ENCODE data around the gene MYH6.
"Not testable (repeated sequence)": the region's sequence is repeated elsewhere in the genome, so short reads cannot be mapped to it uniquely, and the experiment has no call there.

MYH6 gene

DNA sequence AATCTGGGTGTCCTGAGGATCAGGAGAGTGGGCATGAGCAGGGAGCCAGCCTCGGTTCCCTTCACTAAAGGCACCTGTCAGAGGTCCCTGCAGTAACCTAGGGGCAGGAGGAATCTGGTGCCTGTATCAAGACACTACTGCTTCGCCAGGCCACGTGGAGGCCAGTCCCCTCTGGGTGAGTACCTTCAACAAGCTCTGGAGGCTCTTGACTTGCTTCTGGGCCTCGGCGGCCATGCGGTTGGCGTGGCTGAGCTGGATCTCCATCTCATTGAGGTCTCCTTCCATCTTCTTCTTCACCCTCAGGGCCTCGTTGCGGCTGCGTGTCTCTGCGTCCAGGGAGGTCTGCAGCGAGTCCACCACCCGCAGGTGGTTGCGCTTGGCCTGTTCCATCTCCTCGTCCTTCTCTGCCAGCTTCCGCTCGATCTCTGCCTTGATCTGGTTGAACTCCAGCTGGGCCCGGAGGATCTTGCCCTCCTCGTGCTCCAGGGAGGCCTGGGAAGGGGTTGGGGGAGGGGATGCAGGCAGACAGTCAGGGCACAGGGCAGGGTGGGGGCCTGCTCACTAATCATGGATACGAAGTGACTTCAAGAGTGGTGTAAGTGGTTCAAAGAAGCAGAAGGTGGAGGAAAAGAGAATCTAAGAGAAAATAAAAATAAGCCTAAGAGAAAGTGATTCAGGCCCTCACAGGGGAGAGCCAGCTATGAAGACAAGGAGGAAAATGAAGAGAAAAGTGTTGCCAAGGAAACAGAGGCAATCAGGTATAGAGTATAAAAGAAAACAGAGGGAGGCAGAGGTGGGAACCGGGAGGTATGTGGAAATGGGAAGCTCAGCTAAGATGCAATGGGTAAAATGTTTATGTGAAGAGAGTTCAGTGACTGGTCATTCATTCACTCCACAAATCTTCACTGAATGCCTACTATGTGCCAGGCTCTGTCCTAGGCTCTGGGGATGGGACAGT, 8.0 kb upstream of the MYH6 start:
- DNase-seq = no peak

DNA sequence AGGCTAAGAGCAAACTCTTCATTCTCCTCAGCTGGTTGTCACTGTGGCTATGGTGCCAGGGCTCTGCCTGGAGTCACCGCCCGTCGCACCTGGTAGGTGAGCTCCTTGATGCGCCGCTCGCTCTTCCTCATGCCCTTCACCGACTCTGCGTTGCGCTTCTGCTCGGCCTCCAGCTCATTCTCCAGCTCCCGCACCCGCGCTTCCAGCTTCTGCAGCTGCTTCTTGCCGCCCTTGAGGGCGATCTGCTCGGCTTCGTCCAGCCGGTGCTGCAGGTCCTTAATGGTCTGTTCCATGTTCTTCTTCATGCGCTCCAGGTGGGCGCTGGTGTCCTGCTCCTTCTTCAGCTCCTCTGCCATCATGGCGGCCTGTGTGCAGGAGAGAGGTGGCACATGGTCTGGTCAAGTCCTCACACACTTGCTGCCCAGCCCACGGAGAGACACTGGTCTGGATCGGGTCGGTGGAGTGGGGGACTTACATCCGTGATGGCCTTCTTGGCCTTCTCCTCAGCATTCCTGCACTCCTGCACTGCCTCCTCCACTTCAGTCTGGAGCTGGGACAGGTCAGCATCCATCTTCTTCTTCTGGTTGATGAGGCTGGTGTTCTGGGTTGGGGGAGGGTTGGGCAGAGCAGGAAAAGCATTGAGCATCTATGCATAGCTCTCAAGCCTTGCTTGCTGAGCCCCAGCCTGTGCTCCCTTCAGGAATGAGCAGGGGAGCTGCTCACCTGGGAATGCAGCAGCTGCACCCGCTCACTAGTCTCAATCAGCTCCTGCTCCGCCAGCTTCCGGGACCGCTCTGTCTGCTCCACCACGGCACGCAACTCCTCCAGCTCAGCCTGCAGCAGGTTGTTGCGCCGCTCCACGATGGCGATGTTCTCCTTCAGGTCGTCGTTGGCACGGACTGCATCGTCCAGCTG, 7.1 kb upstream of the MYH6 start:
- DNase-seq = no peak

GRCh38 chr14:23414254-23414653, 6.2 kb upstream of the MYH6 start:
- no peak for DNase-seq

DNA sequence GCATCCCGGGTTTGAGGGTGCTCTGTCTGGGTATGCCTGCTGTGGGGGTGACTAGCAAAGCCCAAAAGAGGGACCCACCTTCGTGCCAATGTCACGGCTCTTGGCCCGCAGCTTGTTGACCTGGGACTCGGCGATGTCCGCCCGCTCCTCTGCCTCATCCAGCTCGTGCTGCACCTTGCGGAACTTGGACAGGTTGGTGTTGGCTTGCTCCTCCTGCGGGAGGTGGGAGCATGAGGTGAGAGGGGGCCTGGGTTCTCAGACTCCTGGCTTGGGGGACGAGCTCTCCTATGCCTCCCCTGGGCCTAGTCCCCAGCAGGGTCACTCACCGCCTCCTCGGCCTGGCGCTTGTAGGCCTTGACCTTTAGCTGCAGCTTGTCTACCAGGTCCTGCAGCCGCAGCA, 5.6 kb upstream of the MYH6 start:
- DNase-seq = no peak

GRCh38 chr14:23411563-23412525, 3.8 kb upstream of the MYH6 start:
- DNase-seq = no peak

DNA sequence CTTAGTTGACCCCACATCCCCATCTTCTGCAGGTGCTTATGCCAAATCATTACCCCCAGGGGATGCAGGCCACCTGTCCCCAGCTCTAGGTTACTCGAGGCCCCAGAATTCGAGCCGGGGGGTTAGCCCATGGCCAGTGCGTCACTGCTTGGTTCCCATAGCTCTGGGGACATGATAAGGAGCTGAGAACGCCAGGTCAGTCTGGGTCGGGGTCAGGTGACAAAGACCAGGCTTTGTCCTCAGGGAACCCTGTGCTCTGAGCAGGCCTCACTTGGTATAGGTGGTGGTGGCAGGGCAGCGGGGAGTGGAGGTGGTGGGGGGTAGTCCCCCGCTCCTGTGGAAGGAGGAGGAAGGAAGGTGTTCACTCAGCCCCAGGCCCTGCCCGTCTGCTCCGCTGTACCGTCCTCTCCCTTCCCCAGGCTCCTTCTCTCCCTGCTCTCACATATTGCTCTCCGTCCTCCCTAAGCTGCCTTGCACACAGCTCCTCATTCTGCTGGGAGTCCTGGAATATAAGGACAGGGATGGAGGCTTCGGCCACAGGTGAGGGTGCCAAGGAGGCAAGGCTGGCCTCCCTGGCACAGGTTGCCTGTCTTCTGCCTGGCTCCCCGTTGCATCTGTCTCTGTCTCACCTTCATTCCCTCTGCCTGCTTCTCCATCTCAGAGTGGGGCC, 2.0 kb upstream of the MYH6 start:
- no peak for DNase-seq

DNA sequence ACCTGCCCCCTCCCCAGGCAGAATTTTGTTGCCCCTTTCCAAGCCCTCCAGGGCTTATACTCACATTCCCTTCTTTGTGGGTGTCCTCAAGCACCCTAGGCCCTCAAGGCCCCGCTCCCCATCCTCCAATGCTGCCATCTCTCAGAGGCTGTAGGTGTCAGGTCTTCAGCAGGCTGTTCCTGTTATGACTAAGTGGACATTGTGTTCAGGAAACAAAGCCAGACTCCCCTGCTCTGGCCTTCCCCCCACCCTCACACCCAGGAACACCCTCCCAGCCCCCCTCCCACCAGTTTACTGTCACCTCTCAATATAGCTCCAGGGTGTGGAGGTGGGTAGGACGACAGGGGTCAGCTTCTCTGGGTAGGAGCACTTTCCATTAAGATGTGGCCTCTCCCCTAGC, 1.4 kb upstream of the MYH6 start:
- DNase-seq = no peak

DNA sequence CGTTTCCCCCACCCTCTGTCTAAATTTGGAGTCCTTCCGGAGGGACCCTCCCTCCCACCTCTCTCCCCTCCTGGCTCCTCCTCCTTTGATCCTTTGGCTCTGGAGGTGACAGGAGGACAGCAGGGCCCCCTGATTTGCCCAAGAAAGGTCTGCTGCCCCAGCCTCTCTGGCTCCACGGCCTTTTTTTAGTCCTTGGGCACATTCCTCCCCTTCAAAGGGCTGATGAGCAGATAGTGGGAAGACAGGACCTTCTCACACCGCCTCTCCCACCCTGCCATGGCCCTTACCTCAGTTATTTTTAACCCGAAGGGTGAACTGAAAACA, 196 bp upstream of the MYH6 start:
- no peak for DNase-seq

DNA sequence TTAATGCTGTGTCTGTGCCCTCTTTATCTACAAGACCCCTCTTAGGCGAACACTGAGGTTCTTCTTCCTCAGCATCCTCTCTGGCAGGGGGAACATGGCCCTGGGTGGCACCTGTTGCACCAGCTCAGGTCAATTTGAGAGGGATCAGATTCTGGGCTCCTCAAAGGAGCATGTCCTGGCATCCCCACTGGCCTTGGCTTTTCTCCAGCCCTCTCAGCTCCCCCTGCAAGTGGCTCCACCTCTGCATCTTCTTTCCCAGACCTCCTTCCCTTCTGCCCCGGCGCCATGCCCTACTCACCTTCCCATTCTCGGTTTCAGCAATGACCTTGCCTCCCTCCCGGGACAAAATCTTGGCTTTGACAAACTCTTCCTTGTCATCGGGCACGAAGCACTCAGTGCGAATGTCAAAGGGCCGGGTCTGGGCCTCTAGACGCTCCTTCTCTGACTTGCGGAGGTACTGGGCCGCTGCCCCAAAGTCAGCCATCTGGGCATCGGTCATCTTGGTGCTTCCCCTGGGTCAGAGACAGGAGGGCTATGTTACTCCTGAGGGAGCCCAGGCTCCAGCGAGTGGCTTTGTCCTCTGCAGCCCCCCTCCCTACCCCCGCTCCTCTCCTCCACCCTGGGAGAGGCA, 1.2 kb downstream of the MYH6 start:
- DNase-seq = no peak

- peak in 6 of 56 donors; percentile 1 to 23 (median 10) for DNase-seq
Observed at GRCh38 chr14:23406244-23406643, 1.8 kb downstream of the MYH6 start.

- no peak for DNase-seq
Observed at GRCh38 chr14:23405516-23406025, 2.5 kb downstream of the MYH6 start.

DNA sequence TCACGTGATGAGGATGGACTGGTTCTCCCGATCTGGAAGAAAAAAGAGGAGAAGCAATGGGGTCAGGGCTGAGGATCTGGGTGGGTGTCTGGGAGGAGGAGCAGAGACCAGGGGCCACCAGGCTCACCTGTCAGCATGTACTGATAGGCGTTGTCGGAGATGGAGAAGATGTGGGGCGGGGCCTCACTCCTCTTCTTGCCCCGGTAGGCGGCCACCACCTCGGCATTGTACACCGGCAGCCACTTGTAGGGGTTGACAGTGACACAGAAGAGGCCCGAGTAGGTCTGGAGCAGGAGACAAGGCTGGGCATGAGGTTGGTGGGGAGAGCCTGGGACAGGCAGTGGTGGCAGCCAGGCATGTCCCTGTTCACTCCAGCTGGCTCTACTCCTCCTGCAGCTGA, 3.0 kb downstream of the MYH6 start:
- DNase-seq = no peak

- no peak for DNase-seq
Observed at GRCh38 chr14:23404331-23404900, 3.7 kb downstream of the MYH6 start.

- DNase-seq = no peak
Observed at GRCh38 chr14:23403908-23404307, 4.2 kb downstream of the MYH6 start.

GRCh38 chr14:23403139-23403438, 5.0 kb downstream of the MYH6 start:
- no peak for DNase-seq

DNA sequence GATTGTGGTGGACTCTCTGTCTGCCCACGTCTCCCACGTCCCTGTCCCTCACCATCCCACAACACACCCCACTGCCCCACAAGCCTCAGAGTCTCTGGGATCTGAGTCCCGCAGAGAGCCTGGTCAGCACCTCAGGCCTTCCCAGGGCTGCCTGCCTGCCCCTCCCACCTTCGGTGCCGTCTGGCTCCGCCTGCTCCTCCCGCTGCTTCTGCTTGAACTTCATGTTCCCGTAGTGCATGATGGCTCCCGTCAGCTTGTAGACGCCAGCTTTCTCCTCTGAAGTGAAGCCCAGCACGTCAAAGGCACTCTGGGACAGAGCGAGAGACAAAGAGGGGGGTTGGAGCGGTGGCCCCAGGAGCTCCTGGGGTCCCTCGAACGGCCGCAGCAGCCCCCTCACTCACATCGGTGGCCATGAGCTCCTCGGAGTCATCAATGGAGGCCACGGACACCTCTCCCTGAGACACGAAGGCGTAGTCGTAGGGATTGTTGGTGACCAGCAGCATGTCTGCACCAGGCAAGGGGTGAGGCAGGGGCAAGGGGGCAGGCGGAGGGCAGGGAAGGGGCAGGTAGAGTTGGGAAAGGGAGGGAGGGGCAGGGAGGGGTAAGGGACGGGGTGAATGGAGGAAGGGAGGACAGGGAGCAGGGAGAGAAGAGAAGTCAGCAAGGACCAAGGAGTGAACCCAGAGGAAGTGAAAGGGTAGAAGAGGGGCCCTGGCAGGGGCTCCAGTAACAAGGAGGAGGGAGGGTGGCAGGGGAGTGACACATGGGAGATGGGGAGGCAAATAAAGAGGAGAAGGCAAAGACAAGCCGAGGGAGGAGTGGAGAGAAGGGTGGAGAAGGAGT, 5.6 kb downstream of the MYH6 start:
- DNase-seq = no peak

- DNase-seq = no peak
Observed at GRCh38 chr14:23401291-23401690, 6.8 kb downstream of the MYH6 start.

- not testable (repeated sequence) for DNase-seq
Observed at GRCh38 chr14:23400496-23401149, 7.5 kb downstream of the MYH6 start.

Data from amygdala (tissue), 56 donors.